Measurements from ENCODE around the gene STBD1.

STBD1 gene

DNA sequence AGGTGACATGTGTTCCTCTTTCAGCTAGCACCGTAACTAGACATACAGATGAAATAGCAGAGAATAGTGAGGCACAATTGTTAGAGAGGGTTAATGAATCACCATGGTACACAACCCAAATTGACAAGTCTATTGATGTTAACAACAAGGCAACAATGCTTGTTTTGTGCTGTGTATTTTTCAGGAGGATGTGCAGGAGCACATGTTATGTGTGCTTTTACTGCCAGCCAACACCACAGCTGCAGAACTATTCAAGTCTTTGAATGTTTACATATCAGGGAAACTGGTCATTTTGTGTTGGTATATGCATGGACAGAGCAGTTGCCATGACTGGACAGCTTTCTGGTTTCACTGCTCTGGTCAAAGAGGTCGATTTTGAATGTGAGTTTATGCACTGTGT is 32.8 kb downstream of the STBD1 start:
- no peaks in the 10 kb centered on the region for H3K36me3 Mint-ChIP-seq (ENCODE audit: low read depth)
- H3K4me1 Mint-ChIP-seq: peaks cover 14% of the 10 kb centered on the region
- no peak overlapping the region for H3K27ac Mint-ChIP-seq
- no peak overlapping the region for H3K4me3 Mint-ChIP-seq
- TF ChIP-seq, protein P1, sequence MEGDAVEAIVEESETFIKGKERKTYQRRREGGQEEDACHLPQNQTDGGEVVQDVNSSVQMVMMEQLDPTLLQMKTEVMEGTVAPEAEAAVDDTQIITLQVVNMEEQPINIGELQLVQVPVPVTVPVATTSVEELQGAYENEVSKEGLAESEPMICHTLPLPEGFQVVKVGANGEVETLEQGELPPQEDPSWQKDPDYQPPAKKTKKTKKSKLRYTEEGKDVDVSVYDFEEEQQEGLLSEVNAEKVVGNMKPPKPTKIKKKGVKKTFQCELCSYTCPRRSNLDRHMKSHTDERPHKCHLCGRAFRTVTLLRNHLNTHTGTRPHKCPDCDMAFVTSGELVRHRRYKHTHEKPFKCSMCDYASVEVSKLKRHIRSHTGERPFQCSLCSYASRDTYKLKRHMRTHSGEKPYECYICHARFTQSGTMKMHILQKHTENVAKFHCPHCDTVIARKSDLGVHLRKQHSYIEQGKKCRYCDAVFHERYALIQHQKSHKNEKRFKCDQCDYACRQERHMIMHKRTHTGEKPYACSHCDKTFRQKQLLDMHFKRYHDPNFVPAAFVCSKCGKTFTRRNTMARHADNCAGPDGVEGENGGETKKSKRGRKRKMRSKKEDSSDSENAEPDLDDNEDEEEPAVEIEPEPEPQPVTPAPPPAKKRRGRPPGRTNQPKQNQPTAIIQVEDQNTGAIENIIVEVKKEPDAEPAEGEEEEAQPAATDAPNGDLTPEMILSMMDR (IDR thresholded peaks at IDR 0.05; ENCODE audit: unreplicated experiment in 3 of 3): no peak
- no peaks in the 10 kb centered on the region for H3K9me3 Mint-ChIP-seq
- H3K27me3 Mint-ChIP-seq (ENCODE audit: low read depth): peaks cover 3% of the 10 kb centered on the region

DNA sequence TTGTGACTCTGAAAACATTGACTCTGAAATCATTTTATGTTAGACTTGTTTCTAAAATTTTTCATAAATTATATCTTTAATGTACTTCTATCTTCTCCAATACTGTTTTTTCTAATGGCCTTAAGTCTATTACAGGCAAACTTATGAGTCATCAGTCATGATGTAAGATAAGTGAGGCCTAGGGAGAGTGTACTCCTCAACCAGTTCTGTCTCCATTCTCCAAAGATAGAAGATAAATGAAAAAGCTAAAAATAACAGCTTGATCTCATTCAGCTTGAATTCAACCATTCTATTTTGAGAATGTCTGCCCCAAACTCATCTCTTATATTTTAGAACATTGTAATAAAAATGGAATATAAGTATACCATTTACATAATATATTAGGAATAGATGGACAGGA is 34.5 kb downstream of the STBD1 start:
- H3K36me3 Mint-ChIP-seq (ENCODE audit: low read depth): no peaks in the 10 kb centered on the region
- peak overlapping the region in 2 of 3 experiments; percentile 22 to 23 for H3K27ac Mint-ChIP-seq
- no peaks in the 10 kb centered on the region for H3K27me3 Mint-ChIP-seq (ENCODE audit: low read depth)
- TF ChIP-seq, protein P1 (IDR thresholded peaks at IDR 0.05; ENCODE audit: unreplicated experiment in 3 of 3): no peak
- no peaks in the 10 kb centered on the region for H3K9me3 Mint-ChIP-seq
- no peak overlapping the region for H3K4me3 Mint-ChIP-seq
- peaks cover 14% of the 10 kb centered on the region for H3K4me1 Mint-ChIP-seq

DNA sequence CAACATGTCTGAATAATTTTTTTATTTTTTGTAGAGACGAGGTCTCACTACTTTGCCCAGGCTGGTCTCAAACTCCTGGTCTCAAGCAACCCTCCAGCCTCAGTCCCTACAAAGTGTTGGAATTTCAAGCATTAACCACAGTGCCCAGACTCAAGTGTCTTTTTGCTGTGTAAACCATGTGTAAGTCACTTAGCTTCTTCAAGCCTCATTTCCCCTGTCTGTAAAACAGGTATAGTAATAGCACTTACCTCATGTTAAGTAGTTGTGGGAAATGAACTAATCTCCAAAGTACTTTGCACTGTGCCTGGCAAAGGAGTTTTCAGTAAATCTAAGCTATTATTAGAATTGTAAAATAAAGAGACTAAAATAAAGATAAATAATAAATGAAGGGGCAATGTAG is 35.7 kb downstream of the STBD1 start:
- TF ChIP-seq, protein P1 (IDR thresholded peaks at IDR 0.05; ENCODE audit: unreplicated experiment in 3 of 3): no peak
- Mint-ChIP-seq H3K36me3 (ENCODE audit: low read depth) (no peaks in the 10 kb centered on the region), H3K9me3 (peaks cover 8% of the 10 kb centered on the region), H3K27ac (no peak overlapping the region), H3K27me3 (ENCODE audit: low read depth) (no peaks in the 10 kb centered on the region), H3K4me3 (no peak overlapping the region), H3K4me1 (peaks cover 14% of the 10 kb centered on the region)

DNA sequence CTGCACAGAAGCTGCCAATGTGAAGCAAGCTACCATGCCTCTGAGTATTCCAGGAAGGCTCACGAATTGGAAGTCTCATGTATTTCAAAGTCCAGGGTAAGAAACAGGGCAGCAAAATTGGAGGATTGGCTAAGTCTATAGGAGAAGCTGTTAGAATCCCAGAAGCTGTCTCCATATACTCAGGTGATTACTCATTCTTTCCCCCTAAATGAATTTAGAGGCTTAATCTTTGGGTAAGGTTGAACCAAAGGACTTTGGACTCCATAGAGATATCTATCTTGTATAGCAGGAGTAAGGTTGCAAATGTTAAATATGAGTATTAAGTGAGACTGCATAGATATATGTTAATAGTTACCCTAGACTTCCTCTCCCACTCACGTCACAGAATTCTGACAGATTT is 36.3 kb downstream of the STBD1 start:
- H3K4me1 Mint-ChIP-seq: peaks cover 14% of the 10 kb centered on the region
- H3K4me3 Mint-ChIP-seq: no peak overlapping the region
- H3K36me3 Mint-ChIP-seq (ENCODE audit: low read depth): no peaks in the 10 kb centered on the region
- peaks cover 14% of the 10 kb centered on the region for H3K9me3 Mint-ChIP-seq
- TF ChIP-seq, protein P1 (IDR thresholded peaks at IDR 0.05; ENCODE audit: unreplicated experiment in 3 of 3): no peak
- H3K27me3 Mint-ChIP-seq (ENCODE audit: low read depth): no peaks in the 10 kb centered on the region
- no peak overlapping the region for H3K27ac Mint-ChIP-seq

DNA sequence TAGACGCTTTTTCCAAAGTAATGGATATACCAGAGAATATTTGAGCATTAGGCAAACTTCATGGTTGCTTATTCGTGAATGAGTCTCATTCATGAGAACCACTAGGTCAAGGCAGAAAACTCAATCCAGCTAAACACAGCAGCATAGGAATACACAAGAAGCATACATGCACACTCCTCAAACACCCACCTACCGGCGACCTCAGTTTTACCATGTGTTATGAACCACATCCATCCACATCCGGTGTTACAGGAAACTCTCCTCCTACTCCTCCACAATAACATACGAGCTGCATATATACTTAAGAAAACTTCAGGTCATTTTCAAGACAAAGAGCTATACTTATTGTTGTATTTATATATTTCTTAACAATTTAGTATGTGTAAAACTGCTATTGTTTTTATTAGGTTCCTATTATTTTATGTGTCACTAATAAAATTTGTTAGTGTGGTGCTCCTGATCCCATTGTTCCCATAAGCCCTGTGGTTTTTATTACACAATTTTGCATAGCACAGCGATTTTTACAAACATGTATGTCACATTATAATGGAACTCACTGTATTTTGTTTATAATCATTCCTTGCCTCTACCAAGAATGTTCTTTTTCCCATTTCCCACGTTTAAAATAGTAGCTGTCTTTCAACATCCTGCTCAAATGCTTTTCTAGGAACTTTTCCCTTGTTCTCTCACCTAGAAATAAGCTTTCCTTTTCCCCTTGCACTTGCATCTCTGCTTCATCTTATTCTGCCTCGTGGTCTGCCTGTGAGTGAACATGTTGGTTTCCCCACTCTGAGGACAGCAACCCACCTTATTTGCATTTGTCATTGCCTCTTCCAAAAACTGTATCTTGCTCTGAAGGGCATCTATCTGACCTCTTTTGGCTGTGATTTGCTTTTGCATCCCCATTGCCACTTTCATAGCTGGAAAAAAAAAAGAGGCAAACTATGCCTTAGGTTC is 48.3 kb downstream of the STBD1 start:
- H3K27me3 Mint-ChIP-seq (ENCODE audit: low read depth): no peaks in the 10 kb centered on the region

More for the DNA sequence above, 48.3 kb downstream of the STBD1 start:
- Mint-ChIP-seq H3K4me1 (no peaks in the 10 kb centered on the region), H3K4me3 (no peak overlapping the region), H3K9me3 (peaks cover 22% of the 10 kb centered on the region), H3K36me3 (ENCODE audit: low read depth) (no peaks in the 10 kb centered on the region), H3K27ac (no peak overlapping the region)
- TF ChIP-seq, protein P1 (IDR thresholded peaks at IDR 0.05; ENCODE audit: unreplicated experiment in 3 of 3): no peak

Measured in nephron (organoid).